B cell (primary cell): Measurements from ENCODE around the gene LPCAT3. TPM values are rescaled to one million over a fixed set of nuclear protein-coding genes. Genes with fewer than 3 reads are reported as not detected.

ENCODE experiments used
- ATAC-seq: fragments of 200-7000 bp; cut with Tn5 transposase; one replicate; pipeline ENCODE4 v1.10.0; 2021; ENCODE audit warnings: low read depth, mild to moderate bottlenecking, moderate number of reproducible peaks, moderate library complexity
- CTCF ChIA-PET: fragments of 350-600 bp; sonication (Branson Sonifier 250); formaldehyde crosslinking; loops from one replicate; lab custom pipeline; 2021; ENCODE audit warnings: antibody characterized with exemption, inconsistent platforms; lab: Charles Lee
- POLR2A ChIA-PET: fragments of 350-600 bp; sonication (Branson Sonifier 250); formaldehyde crosslinking; loops from one replicate; lab custom pipeline; 2021; ENCODE audit warnings: antibody characterized with exemption; lab: Charles Lee
- DNase-seq: peaks from one replicate; pipeline ENCODE4 v3.0.0; 2013
- H2AFZ ChIP-seq: 2 replicates; pipeline ENCODE4 v1.6.1; 2012; ENCODE audit warnings: mild to moderate bottlenecking, low read depth, low read length; ENCODE audit not compliant: insufficient read depth, poor library complexity, severe bottlenecking
- H3K27ac ChIP-seq, 2 donors: 1 replicate in 1 of 2; 2 replicates in 1 of 2; pipeline ENCODE4 v1.5.1; 2012 to 2013; ENCODE audit warnings: low read length in 2 of 2, mild to moderate bottlenecking in 2 of 2, moderate library complexity in 1 of 2
- H3K27me3 ChIP-seq, 4 experiments: fragments of 200-600 bp in 1 of 4; sonication (generic) in 1 of 4; replicated peaks in 1 of 4; 1 replicate in 2 of 4; 2 replicates in 2 of 4; pipeline versions ENCODE4 v1.6.1 to v1.7.0; 2013 to 2016; ENCODE audit warnings: low read length in 3 of 4, mild to moderate bottlenecking in 2 of 4, mixed read lengths in 1 of 4, moderate library complexity in 1 of 4; ENCODE audit not compliant: insufficient read depth in 4 of 4, control insufficient read depth in 3 of 4; ENCODE audit errors: control extremely low read depth in 1 of 4
- H3K36me3 ChIP-seq, 2 experiments: replicated peaks in 1 of 2; 1 replicate in 1 of 2; 2 replicates in 1 of 2; pipeline versions ENCODE4 v1.6.1 to v1.7.1; 2013; ENCODE audit warnings: low read length in 1 of 2; ENCODE audit not compliant: insufficient read depth in 2 of 2, control insufficient read depth in 1 of 2; ENCODE audit errors: control extremely low read depth in 1 of 2, extremely low read depth in 1 of 2
- H3K4me1 ChIP-seq, 2 donors: fragments of 200-600 bp in 1 of 2; sonication (generic) in 1 of 2; 1 replicate in 1 of 2; 2 replicates in 1 of 2; pipeline versions ENCODE4 v1.5.1 to v1.6.1; 2013 to 2017; ENCODE audit warnings: low read length in 2 of 2; ENCODE audit not compliant: control insufficient read depth in 2 of 2, insufficient read depth in 2 of 2
- H3K4me2 ChIP-seq: replicated peaks from 2 replicates; pipeline ENCODE3; 2012; ENCODE audit warnings: mild to moderate bottlenecking, low read depth, low read length; ENCODE audit not compliant: poor library complexity, severe bottlenecking
- H3K4me3 ChIP-seq, 5 experiments: fragments of 200-600 bp in 1 of 5; sonication (generic) in 1 of 5; 1 replicate in 3 of 5; 2 replicates in 2 of 5; pipeline versions ENCODE4 v1.5.1 to v1.7.0; 2011 to 2016; ENCODE audit warnings: low read length in 4 of 5, mild to moderate bottlenecking in 4 of 5, low read depth in 2 of 5, control low read depth in 1 of 5, moderate library complexity in 1 of 5; ENCODE audit not compliant: insufficient read depth in 1 of 5; ENCODE audit errors: control extremely low read depth in 1 of 5, extremely low read depth in 1 of 5
- H3K79me2 ChIP-seq: fragments of 200-600 bp; sonication (generic); one replicate; pipeline ENCODE4 v1.6.0; 2016; ENCODE audit warnings: low read length; ENCODE audit not compliant: control insufficient read depth, insufficient read depth
- H3K9ac ChIP-seq: fragments of 200-600 bp; sonication (generic); 2 replicates; pipeline ENCODE4 v1.6.1; 2017; ENCODE audit warnings: mild to moderate bottlenecking, low read length, moderate library complexity
- H3K9me3 ChIP-seq, 3 donors: one replicate each; pipeline versions ENCODE4 v1.6.1 to v1.7.1; 2013; ENCODE audit warnings: low read length in 2 of 3; ENCODE audit not compliant: control insufficient read depth in 2 of 3, insufficient read depth in 1 of 3; ENCODE audit errors: control extremely low read depth in 1 of 3
- H4K20me1 ChIP-seq: 2 replicates; pipeline ENCODE4 v1.6.0; 2012; ENCODE audit warnings: mild to moderate bottlenecking, low read length; ENCODE audit not compliant: insufficient read depth, control insufficient read depth, poor library complexity, severe bottlenecking
- H3K27ac Mint-ChIP-seq: one replicate; pipeline ENCODE4 v1.8.0; 2021; ENCODE audit warnings: mixed read lengths
- H3K27me3 Mint-ChIP-seq: one replicate; pipeline ENCODE4 v1.8.0; 2021; ENCODE audit warnings: mixed read lengths
- H3K4me1 Mint-ChIP-seq: one replicate; pipeline ENCODE4 v1.8.0; 2021; ENCODE audit warnings: mixed read lengths
- H3K4me3 Mint-ChIP-seq: one replicate; pipeline ENCODE4 v1.8.0; 2021; ENCODE audit warnings: mixed read lengths
- H3K9me3 Mint-ChIP-seq: one replicate; pipeline ENCODE4 v1.8.0; 2022; ENCODE audit warnings: mixed read lengths; ENCODE audit not compliant: insufficient read depth
- EZH2 ChIP-seq: IDR thresholded peaks from 2 replicates; pipeline ENCODE4 v1.6.1; 2012; ENCODE audit warnings: borderline replicate concordance, low read depth, mild to moderate bottlenecking, moderate library complexity, low read length; ENCODE audit not compliant: insufficient read depth, poor library complexity, severe bottlenecking
- WGBS: methylation state at CpG from one replicate; pipeline ENCODE4 v1.1.5; 2013; ENCODE audit warnings: missing lambda C conversion rate; ENCODE audit not compliant: insufficient coverage; 5-methylcytosine and 5-hydroxymethylcytosine counted together
- intact Hi-C: fragments of 100-400 bp; cut with micrococcal nuclease; formaldehyde crosslinking; loops from one replicate; pipeline ENCODE4 v1.10.0; 2022
- polyA plus RNA-seq: library from polyadenylated mRNA; depleted of rRNA; stranded (reverse); fragments of >200 nt; gene quantifications from 2 replicates; pipeline ENCODE4 v1.2.3, GENCODE V29; 2012
- total RNA-seq, 2 donors: library from RNA; stranded (reverse); fragments of 120-200 nt in 1 of 2; gene quantifications; 1 replicate in 1 of 2; 2 replicates in 1 of 2; pipeline versions ENCODE4 v1.2.3 to v1.2.4, GENCODE V29; 2013 to 2022
- TF ChIP-seq, protein P1 (sequence below): fragments of 200-600 bp; IDR thresholded peaks from one replicate; pipeline ENCODE4 v1.8.0; 2022; ENCODE audit warnings: antibody characterized with exemption, mild to moderate bottlenecking

The LPCAT3 gene
- total and polyA plus RNA-seq, 2 donors (not counting 1 experiment from before 2014, with no cell fraction given) = 17.6 to 26.2 TPM

GRCh38 chr12:6962285-6963015 is 55.8 kb downstream of the LPCAT3 start:
- ATAC-seq (no peak), DNase-seq (peak; percentile 37)
- H3K27me3 Mint-ChIP-seq = no peaks in the 10 kb centered on the region
- CTCF ChIA-PET = interaction anchor here (1.3 to 13.5 kb wide), 5 partner anchors 17 to 150 kb away, joined by 4 to 944 read pairs (median 110); partner anchors contain the start of genes C12orf57, PTPN6, RNU7-1 and SPSB2
- H3K9me3 Mint-ChIP-seq = no peaks in the 10 kb centered on the region
- H3K4me1 ChIP-seq = peaks cover 71 to 79% of the 10 kb centered on the region in 2 donors
- peaks cover 33% of the 10 kb centered on the region for H3K79me2 ChIP-seq
- H3K27ac Mint-ChIP-seq = peak overlapping the region; percentile 98
- H3K4me3 ChIP-seq = no peak overlapping the region
- intact Hi-C loops = no loop called here
- POLR2A ChIA-PET = interaction anchor here (1.6 to 18.2 kb wide), 2 partner anchors 18 to 36 kb away, joined by 9 to 662 read pairs; partner anchors contain the start of genes C12orf57, PTPN6 and RNU7-1
- H3K36me3 ChIP-seq = peaks cover 0 to 69% of the 10 kb centered on the region in 2 experiments
- 76% methylated on average over 18 of the region's 25 CpGs for WGBS
- no peak for TF ChIP-seq EZH2
- TF ChIP-seq, protein P1, sequence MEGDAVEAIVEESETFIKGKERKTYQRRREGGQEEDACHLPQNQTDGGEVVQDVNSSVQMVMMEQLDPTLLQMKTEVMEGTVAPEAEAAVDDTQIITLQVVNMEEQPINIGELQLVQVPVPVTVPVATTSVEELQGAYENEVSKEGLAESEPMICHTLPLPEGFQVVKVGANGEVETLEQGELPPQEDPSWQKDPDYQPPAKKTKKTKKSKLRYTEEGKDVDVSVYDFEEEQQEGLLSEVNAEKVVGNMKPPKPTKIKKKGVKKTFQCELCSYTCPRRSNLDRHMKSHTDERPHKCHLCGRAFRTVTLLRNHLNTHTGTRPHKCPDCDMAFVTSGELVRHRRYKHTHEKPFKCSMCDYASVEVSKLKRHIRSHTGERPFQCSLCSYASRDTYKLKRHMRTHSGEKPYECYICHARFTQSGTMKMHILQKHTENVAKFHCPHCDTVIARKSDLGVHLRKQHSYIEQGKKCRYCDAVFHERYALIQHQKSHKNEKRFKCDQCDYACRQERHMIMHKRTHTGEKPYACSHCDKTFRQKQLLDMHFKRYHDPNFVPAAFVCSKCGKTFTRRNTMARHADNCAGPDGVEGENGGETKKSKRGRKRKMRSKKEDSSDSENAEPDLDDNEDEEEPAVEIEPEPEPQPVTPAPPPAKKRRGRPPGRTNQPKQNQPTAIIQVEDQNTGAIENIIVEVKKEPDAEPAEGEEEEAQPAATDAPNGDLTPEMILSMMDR = no peak
- H3K27me3 ChIP-seq = no peaks in the 10 kb centered on the region
- peak overlapping the region; percentile 92 for H3K4me2 ChIP-seq
- H4K20me1 ChIP-seq = peaks cover 6% of the 10 kb centered on the region
- no peak overlapping the region for H3K9ac ChIP-seq
- H3K27ac ChIP-seq = peak overlapping the region; percentile 95 to 99
- H3K4me1 Mint-ChIP-seq = peaks cover 75% of the 10 kb centered on the region
- H2AFZ ChIP-seq = no peak overlapping the region
- peak overlapping the region; percentile 91 for H3K4me3 Mint-ChIP-seq
- no peaks in the 10 kb centered on the region for H3K9me3 ChIP-seq
